CD4-positive, alpha-beta T cell treated with Interleukin-17A for 1 hour (primary cell): ENCODE data around the gene OGA.

Experiments used
- DNase-seq: peaks from one replicate; pipeline ENCODE4 v3.0.0-alpha.2; 2020

OGA gene

GRCh38 chr10:101774589-101775272 is 43.5 kb downstream of the OGA start:
- no peak for DNase-seq

GRCh38 chr10:101773923-101774588 is 44.2 kb downstream of the OGA start:
- no peak for DNase-seq

GRCh38 chr10:101772895-101773761 is 45.1 kb downstream of the OGA start:
- no peak for DNase-seq

- DNase-seq: no peak
Measured at GRCh38 chr10:101772017-101772894, 46.0 kb downstream of the OGA start.

DNA sequence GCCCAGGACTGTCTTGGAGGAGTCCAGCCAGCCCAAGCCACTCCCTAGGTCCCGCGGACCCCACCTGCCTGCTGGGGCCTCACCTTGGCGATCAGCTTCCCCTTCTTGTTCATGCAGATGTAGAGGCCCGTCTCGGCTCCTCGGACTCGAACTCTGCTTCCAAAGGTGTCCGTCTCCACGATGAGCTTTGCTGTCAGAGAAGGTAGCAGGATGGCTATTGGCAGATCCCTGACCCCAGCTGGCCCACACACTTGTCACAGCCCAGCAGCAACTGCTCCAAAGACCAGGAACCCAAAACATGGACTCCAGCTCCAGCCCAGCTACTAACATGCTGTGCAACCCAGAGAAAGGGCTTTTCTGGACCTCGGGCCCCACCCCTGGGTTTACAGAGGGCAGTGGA is 46.9 kb downstream of the OGA start:
- DNase-seq: no peak

- DNase-seq: no peak
Measured at GRCh38 chr10:101770331-101771215, 47.7 kb downstream of the OGA start.

GRCh38 chr10:101769541-101770180 is 48.6 kb downstream of the OGA start:
- no peak for DNase-seq

- DNase-seq: no peak
Measured at GRCh38 chr10:101768791-101769170, 49.5 kb downstream of the OGA start.

DNA sequence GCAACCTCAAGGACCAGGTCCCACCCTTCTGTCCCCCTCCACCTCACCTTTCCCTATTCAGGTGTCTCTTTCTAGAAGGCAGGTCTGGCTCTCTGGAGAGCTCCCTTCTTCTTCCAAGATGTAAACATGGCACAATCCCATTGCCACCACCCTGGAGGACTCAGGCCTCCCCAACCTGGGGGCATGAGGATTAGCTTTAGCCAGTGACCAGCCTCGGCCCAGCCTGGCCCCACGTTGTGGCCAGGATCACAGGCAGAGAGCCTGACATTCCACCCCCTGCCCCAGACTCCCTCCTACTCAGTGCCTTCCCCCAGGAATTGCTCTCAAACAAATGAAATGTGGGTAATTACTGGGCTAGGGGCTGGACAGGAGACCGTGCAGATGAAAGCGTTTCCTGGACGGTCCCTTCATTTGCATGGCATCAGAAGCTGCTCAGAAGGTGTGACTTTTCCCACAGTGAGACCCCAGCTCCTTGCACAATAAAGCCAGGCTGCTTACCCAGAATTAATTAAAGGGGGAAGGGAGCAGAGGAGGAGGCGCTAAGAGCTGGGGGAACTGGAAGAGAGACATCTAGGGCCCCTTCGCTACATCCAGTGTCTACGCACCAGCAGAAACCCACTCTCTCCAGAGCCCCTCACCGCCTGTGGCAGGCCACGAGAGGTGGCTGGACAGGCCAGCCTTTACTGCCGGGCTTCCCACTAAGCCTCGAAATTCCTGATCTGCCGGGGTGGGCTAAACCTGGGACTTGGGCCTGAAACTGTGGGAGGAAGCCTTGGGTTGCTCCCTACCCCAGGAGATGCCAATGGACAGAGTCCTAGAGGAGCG is 50.1 kb downstream of the OGA start:
- no peak for DNase-seq

- no peak for DNase-seq
Measured at GRCh38 chr10:101767600-101767945, 50.7 kb downstream of the OGA start.

GRCh38 chr10:101766753-101767599 is 51.3 kb downstream of the OGA start:
- DNase-seq: no peak

- no peak for DNase-seq
Measured at GRCh38 chr10:101766306-101766705, 51.9 kb downstream of the OGA start.

DNA sequence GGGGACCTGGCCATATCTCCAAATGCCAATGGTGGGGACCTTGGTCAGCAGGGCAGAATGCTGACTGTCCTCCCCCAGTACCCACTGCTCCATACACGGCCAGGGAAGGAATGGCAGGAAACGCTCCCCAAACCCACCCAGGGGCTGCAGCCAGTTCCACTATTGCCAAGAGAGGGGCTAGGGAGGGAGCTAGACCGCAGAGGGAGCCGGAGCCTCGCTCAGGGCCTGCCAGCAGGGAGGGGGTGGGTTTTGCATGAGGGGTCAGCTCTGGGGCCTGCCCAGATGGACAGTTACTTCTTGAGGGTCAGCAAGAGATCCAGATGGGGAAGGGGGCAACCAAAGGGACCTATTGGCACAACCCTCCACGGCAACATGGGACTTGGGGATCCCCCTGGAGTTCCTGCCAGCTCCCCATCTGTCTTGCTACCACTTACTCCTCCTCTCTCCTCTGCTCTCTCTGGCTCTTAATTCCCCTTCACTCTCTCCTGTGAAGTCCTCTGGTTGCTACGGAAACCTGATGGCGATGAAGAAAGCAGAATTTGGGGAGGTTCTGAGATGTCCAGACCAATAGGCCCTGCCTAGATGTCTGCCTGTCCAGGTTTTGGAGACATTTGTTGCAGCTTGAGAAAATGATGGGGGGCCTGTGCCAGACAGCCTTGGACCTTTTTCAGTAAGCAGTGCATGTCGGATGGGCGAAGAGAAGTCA is 55.0 kb downstream of the OGA start:
- no peak for DNase-seq

DNA sequence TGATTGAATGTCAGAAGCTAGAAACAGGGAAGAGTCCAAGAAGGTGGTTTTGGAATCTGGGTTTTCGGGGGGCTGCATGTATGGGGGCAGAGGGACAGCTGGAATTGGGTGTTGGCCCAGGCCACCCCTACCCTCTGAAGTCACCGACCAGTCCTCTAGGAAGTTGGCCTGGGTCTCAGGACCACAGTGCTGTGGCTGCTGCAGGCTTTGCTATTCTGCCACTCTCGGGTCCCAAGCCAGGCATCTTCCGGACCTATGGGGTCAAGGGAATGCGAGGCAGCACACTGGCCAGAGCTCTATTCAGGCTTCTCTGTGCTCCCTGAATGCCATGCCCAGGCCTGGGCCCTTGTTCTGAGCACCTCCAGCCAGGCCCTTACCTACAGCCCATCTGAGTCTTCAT is 55.5 kb downstream of the OGA start:
- DNase-seq: no peak

DNA sequence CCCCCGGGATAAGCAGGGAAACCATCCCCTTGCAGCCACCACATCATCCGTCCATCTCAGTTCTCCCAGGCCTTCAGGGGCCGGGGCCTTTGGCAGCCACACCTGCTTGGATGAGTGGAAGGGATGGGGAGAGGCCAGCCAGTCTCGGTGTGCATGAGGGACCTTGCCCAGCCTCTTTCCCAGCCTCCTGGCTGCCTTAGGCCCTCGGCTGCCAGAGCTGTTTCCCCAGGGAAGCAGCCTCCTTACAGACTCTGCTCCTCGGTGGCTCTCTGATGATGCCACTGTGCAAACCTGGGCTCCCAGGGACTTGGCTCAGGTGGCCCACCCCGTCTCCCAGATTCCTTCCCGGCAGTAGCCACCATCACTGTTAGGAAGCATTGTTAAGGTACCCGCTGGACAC is 57.0 kb downstream of the OGA start:
- DNase-seq: no peak

- no peak for DNase-seq
Measured at GRCh38 chr10:101760510-101760909, 57.7 kb downstream of the OGA start.

GRCh38 chr10:101759309-101760247 is 58.7 kb downstream of the OGA start:
- DNase-seq: no peak

DNA sequence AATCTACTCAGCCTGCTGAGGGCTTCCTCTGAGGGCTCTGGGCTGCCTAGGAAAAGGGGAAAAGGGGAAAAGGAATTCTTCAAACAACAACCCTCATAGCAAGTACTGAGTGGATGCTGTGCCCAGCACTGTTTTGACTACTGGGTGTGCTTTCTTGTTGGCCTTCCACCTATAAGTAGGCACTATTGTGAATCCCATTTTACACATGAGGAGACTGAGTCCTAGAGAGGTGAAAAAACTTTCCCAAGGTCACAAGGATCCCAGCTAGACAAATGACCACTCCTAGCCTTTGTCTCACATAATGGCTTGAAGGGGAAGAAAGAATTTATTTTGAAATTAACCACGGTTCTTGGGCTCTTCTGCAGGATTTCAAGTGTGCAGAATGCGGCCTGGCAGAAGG is 59.4 kb downstream of the OGA start:
- no peak for DNase-seq
